ENCODE data around the gene LENG8.

DNA sequence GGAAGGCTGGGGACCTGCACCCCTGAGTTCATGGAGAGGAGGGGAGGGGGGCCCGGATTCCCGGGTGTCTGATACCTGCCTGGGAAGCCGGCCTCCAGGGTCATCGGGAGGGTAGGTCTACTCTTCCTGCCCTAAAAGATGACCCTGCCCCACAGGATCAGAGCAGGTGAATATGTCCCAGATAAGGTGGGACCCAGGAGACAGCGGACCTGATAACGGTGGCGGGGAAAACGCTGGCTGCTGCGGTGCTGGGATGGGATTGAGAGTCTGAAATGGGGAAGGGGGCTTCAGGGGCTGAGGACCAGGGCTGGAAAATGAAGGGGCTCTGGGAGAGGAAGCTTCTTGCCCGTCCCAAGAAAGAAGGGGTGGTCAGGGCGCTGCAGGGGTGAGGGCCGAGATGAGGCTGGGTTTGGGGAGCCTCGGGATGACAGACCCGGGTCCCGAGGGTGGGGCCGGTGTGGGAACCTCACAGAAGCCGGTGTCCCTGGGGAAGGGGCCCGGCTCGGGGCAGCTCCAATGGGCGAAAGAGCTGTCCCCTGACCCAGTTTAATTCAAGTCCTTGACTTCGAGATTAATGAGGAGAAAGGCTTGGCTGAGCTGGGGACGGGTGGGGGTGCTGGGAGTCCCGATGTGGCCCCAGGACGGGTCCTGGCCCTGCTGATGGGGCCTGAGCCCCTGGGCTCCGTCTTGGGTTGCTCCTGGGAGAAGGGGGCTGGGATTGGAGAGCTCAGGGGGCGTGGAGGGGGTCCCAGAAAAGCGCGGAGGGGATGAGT lies 32.9 kb upstream of the LENG8 start:
- no peak for TF ChIP-seq POLR2A (IDR thresholded peaks at IDR 0.05)
- TF ChIP-seq, protein P1, sequence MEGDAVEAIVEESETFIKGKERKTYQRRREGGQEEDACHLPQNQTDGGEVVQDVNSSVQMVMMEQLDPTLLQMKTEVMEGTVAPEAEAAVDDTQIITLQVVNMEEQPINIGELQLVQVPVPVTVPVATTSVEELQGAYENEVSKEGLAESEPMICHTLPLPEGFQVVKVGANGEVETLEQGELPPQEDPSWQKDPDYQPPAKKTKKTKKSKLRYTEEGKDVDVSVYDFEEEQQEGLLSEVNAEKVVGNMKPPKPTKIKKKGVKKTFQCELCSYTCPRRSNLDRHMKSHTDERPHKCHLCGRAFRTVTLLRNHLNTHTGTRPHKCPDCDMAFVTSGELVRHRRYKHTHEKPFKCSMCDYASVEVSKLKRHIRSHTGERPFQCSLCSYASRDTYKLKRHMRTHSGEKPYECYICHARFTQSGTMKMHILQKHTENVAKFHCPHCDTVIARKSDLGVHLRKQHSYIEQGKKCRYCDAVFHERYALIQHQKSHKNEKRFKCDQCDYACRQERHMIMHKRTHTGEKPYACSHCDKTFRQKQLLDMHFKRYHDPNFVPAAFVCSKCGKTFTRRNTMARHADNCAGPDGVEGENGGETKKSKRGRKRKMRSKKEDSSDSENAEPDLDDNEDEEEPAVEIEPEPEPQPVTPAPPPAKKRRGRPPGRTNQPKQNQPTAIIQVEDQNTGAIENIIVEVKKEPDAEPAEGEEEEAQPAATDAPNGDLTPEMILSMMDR (IDR thresholded peaks at IDR 0.05), result no peak

All from Peyer's patch (tissue), 4 donors.